MM.1S (cell line): Measurements from ENCODE around the gene DIP2C.

Experiments used
- DNase-seq: peaks from one replicate; pipeline ENCODE4 v3.0.0-alpha.2; 2015
- H2AFZ ChIP-seq: fragments of 300-600 bp; sonication (generic); 2 replicates; pipeline ENCODE4 v1.6.0; 2016; ENCODE audit warnings: antibody characterized with exemption, low read length
- H3F3A ChIP-seq: fragments of 300-600 bp; sonication (generic); 2 replicates; pipeline ENCODE4 v1.6.1; 2016; ENCODE audit warnings: mild to moderate bottlenecking, antibody characterized with exemption, low read length, moderate library complexity, mixed read lengths; ENCODE audit not compliant: insufficient read depth
- H3K27ac ChIP-seq: fragments of 300-600 bp; sonication (generic); 2 replicates; pipeline ENCODE4 v1.5.1; 2016; ENCODE audit warnings: mild to moderate bottlenecking, low read length
- H3K27me3 ChIP-seq: fragments of 300-600 bp; sonication (generic); replicated peaks from 2 replicates; pipeline ENCODE4 v1.6.0; 2016; ENCODE audit warnings: low read length; ENCODE audit not compliant: insufficient read depth
- H3K36me3 ChIP-seq: fragments of 300-600 bp; sonication (generic); replicated peaks from 2 replicates; pipeline ENCODE4 v1.6.1; 2016; ENCODE audit warnings: mild to moderate bottlenecking, low read length, mixed read lengths; ENCODE audit not compliant: insufficient read depth
- H3K4me1 ChIP-seq: fragments of 300-600 bp; sonication (generic); 2 replicates; pipeline ENCODE4 v1.6.1; 2016; ENCODE audit warnings: low read length, mixed read lengths
- H3K4me2 ChIP-seq: fragments of 300-600 bp; sonication (generic); 2 replicates; pipeline ENCODE4 v1.6.0; 2016; ENCODE audit warnings: low read depth, low read length
- H3K4me3 ChIP-seq: fragments of 300-600 bp; sonication (generic); 2 replicates; pipeline ENCODE4 v1.5.1; 2016; ENCODE audit warnings: low read length, mixed read lengths
- H3K79me2 ChIP-seq: fragments of 300-600 bp; sonication (generic); 2 replicates; pipeline ENCODE4 v1.6.1; 2016; ENCODE audit warnings: mixed run types, low read length, mixed read lengths
- H3K9ac ChIP-seq: fragments of 300-600 bp; sonication (generic); 2 replicates; pipeline ENCODE4 v1.6.1; 2016; ENCODE audit warnings: low read length, mixed read lengths
- H3K9me2 ChIP-seq: fragments of 300-600 bp; sonication (generic); replicated peaks from 2 replicates; pipeline ENCODE4 v1.6.1; 2016; ENCODE audit warnings: mild to moderate bottlenecking, low read length, mixed read lengths; ENCODE audit not compliant: insufficient read depth
- H3K9me3 ChIP-seq: fragments of 300-600 bp; sonication (generic); replicated peaks from 2 replicates; pipeline ENCODE4 v1.6.1; 2016; ENCODE audit warnings: mild to moderate bottlenecking, low read length, mixed read lengths; ENCODE audit not compliant: insufficient read depth
- H4K20me1 ChIP-seq: fragments of 300-600 bp; sonication (generic); 2 replicates; pipeline ENCODE4 v1.6.1; 2016; ENCODE audit warnings: mild to moderate bottlenecking, low read length, moderate library complexity, mixed read lengths; ENCODE audit not compliant: insufficient read depth
- EZH2 ChIP-seq: fragments of 300-600 bp; sonication (generic); optimal IDR thresholded peaks from 2 replicates; pipeline ENCODE3; 2017; ENCODE audit warnings: low read depth, mild to moderate bottlenecking, antibody characterized with exemption, low read length, mixed read lengths
- EZH2phosphoT487 ChIP-seq: fragments of 300-600 bp; sonication (generic); IDR thresholded peaks from 2 replicates; pipeline ENCODE4 v1.6.1; 2018; ENCODE audit warnings: antibody characterized with exemption, low read length
- TF ChIP-seq, protein P1 (sequence below): fragments of 300-600 bp; sonication (generic); IDR thresholded peaks from 2 replicates; pipeline ENCODE4 v1.5.1; 2016; ENCODE audit warnings: antibody characterized with exemption, low read length, mixed read lengths

The DIP2C gene

DNA sequence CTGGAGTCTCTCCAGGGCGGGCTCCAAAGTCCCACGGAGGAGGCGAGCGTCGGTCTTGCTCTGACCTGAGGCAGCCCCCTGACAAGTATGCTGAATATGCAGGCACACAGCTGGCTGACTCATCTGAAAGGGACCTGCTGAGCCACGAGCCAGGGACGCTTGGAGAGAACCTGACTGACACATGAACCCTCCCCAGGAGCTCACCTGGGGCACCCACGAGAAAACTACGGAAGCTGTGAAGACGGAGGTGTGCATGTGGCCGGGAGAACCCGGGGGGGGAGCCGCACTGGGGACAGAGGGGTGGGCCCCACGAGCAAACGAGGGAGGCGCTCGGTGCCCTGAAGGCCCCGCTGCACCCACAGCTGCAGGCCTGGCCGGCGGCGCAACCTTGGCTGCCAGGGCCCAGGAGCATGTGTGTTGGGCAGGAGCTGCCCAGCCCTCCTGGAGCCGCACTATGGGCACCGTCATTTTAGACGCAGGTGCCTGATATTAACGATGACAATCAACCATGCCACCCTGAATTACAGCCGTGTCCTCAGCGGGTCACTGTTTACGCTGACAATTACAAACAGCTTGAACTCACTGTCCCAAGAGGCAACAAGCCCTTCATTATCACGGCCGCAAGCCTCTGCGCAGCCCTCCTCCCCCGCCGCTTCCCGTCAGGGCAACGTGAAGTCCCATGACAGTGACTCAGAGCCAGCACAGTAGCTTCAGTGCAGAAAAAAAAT, 64.7 kb downstream of the DIP2C start:
- Histone ChIP-seq H3K4me2 (no peak overlapping the region), H3K79me2 (no peaks in the 10 kb centered on the region)

DNA sequence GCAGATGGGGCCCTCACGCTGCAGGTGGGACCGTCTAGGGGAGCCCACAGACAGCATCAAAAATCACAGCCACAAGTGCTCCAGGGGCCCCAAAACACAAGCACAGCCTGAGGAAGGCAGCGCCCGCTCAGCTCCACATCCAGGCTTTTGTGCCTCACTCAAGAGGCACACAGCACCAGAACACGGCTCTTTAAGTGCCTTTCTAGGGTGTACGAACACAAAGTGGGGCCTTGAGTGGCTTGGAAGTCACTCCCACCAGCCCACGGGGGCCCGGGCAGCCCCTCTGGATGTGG, 65.2 kb downstream of the DIP2C start:
- H3K4me2 ChIP-seq = no peak overlapping the region
- no peaks in the 10 kb centered on the region for H4K20me1 ChIP-seq
- no peaks in the 10 kb centered on the region for H3K9me2 ChIP-seq
- no peaks in the 10 kb centered on the region for H3K27me3 ChIP-seq
- H3K9me3 ChIP-seq = no peaks in the 10 kb centered on the region
- no peak overlapping the region for H2AFZ ChIP-seq
- no peak overlapping the region for H3K4me3 ChIP-seq
- H3K36me3 ChIP-seq = no peaks in the 10 kb centered on the region
- H3K9ac ChIP-seq = no peak overlapping the region
- DNase-seq = no peak
- H3K4me1 ChIP-seq = no peaks in the 10 kb centered on the region
- H3K27ac ChIP-seq = no peak overlapping the region
- no peaks in the 10 kb centered on the region for H3F3A ChIP-seq
- no peaks in the 10 kb centered on the region for H3K79me2 ChIP-seq
- TF ChIP-seq EZH2phosphoT487 = no peak

More for the DNA sequence above, 64.7 kb downstream of the DIP2C start:
- Histone ChIP-seq H3K9me3 (no peaks in the 10 kb centered on the region), H3K27me3 (no peaks in the 10 kb centered on the region), H3K27ac (no peak overlapping the region), H3K9ac (no peak overlapping the region), H4K20me1 (no peaks in the 10 kb centered on the region), H3K4me3 (no peak overlapping the region), H3F3A (no peaks in the 10 kb centered on the region), H3K9me2 (no peaks in the 10 kb centered on the region), H3K36me3 (no peaks in the 10 kb centered on the region), H2AFZ (no peak overlapping the region), H3K4me1 (no peaks in the 10 kb centered on the region)
- no peak for TF ChIP-seq EZH2
- TF ChIP-seq EZH2phosphoT487 = no peak
- TF ChIP-seq, protein P1, sequence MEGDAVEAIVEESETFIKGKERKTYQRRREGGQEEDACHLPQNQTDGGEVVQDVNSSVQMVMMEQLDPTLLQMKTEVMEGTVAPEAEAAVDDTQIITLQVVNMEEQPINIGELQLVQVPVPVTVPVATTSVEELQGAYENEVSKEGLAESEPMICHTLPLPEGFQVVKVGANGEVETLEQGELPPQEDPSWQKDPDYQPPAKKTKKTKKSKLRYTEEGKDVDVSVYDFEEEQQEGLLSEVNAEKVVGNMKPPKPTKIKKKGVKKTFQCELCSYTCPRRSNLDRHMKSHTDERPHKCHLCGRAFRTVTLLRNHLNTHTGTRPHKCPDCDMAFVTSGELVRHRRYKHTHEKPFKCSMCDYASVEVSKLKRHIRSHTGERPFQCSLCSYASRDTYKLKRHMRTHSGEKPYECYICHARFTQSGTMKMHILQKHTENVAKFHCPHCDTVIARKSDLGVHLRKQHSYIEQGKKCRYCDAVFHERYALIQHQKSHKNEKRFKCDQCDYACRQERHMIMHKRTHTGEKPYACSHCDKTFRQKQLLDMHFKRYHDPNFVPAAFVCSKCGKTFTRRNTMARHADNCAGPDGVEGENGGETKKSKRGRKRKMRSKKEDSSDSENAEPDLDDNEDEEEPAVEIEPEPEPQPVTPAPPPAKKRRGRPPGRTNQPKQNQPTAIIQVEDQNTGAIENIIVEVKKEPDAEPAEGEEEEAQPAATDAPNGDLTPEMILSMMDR = no peak
- no peak for DNase-seq

DNA sequence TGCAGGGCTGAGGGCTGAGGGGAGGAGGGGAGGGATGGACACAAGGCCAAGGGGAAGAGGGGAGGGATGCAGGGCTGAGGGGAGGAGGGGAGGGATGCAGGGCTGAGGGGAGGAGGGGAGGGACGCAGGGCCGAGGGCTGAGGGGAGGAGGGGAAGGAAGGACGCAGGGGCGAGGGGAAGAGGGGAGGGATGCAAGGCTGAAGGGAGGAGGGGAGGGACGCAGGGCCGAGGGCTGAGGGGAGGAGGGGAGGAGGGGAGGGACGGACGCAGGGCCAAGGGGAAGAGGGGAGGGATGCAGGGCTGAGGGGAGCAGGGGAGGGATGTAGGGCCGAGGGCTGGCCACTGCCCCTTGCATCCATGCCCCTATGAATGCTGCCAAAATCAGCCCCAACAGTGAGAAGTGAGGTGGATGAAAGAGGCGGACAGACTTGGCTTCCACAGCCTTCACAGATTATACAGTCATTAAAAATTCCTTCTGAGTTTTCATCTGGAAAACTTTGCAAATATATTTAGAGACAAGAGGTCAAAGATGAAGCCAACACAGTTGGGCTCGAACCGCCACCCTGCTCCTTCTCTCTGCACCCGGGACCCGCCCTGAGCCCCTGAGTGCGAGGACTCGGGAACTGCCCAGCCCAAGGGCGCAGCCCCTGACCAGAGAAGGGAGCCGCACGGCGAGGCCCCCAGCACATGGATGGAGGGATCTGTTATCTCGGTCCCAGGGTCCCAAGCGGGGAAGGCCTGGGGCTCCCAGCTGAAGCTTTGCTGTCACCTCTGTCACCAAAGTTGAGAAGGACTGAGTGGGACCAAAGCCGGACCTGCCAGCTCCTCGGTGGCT, 65.8 kb downstream of the DIP2C start:
- H3F3A ChIP-seq = no peaks in the 10 kb centered on the region
- no peak overlapping the region for H3K4me2 ChIP-seq
- H3K4me1 ChIP-seq = no peaks in the 10 kb centered on the region
- H4K20me1 ChIP-seq = no peaks in the 10 kb centered on the region
- H3K27ac ChIP-seq = no peak overlapping the region
- no peaks in the 10 kb centered on the region for H3K9me2 ChIP-seq
- TF ChIP-seq EZH2phosphoT487 (no peak), EZH2 (no peak)
- TF ChIP-seq, protein P1 = no peak
- DNase-seq = no peak
- H3K9me3 ChIP-seq = no peaks in the 10 kb centered on the region
- no peaks in the 10 kb centered on the region for H3K27me3 ChIP-seq
- H2AFZ ChIP-seq = no peak overlapping the region
- H3K4me3 ChIP-seq = no peak overlapping the region
- H3K36me3 ChIP-seq = no peaks in the 10 kb centered on the region
- H3K9ac ChIP-seq = no peak overlapping the region
- no peaks in the 10 kb centered on the region for H3K79me2 ChIP-seq

DNA sequence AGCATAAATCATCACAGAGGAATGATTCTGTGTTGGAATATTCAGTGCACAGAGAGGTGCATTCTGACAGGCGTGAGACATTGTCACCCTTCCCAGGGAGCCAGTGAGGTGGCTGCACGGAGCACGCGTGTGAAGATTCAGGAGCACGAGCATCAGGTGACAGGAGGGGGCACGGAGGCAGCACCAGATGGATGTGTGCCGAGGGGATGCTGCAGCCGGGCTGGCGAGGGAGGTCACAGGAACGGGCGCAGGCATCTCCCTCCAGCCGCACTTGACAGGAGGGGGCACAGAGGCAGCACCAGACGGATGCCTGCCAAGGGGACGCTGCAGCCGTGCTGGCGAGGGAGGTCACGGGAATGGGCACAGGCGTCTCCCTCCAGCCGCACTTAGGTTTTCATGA, 66.5 kb downstream of the DIP2C start:
- Histone ChIP-seq H3K79me2 (no peaks in the 10 kb centered on the region), H3K4me1 (no peaks in the 10 kb centered on the region), H3K9me2 (no peaks in the 10 kb centered on the region), H3F3A (no peaks in the 10 kb centered on the region), H4K20me1 (no peaks in the 10 kb centered on the region), H3K4me2 (no peak overlapping the region), H3K9ac (no peak overlapping the region), H3K27me3 (no peaks in the 10 kb centered on the region; the same call in 1 of the 2 replicates), H3K4me3 (no peak overlapping the region), H3K9me3 (no peaks in the 10 kb centered on the region), H3K36me3 (no peaks in the 10 kb centered on the region), H2AFZ (no peak overlapping the region), H3K27ac (no peak overlapping the region)
- DNase-seq = no peak
- TF ChIP-seq EZH2 (no peak), EZH2phosphoT487 (no peak)
- TF ChIP-seq, protein P1 = no peak
